MG63 (cell line): ENCODE data around the gene CSNK1E. TPM values are rescaled to one million over a fixed set of nuclear protein-coding genes. Genes with fewer than 3 reads are reported as not detected.

Experiments
- DNase-seq: peaks from one replicate; pipeline ENCODE4 v3.0.0-alpha.2; 2020
- H3K27me3 ChIP-seq: fragments of 250-450 bp; sonication (Bioruptor Pico); 2 replicates; pipeline ENCODE4 v1.5.1; 2020; ENCODE audit warnings: mild to moderate bottlenecking, moderate library complexity
- H3K36me3 ChIP-seq: fragments of 250-450 bp; sonication (Bioruptor Pico); 2 replicates; pipeline ENCODE4 v1.5.1; 2020; ENCODE audit warnings: mild to moderate bottlenecking, moderate library complexity
- H3K4me3 ChIP-seq: fragments of 250-450 bp; sonication (Bioruptor Pico); 2 replicates; pipeline ENCODE4 v1.5.1; 2020; ENCODE audit warnings: mild to moderate bottlenecking, moderate library complexity
- H3K9me3 ChIP-seq: fragments of 250-450 bp; sonication (Bioruptor Pico); 2 replicates; pipeline ENCODE4 v1.5.1; 2020; ENCODE audit warnings: mild to moderate bottlenecking, moderate library complexity
- total RNA-seq: library from RNA; depleted of rRNA; stranded (reverse); fragments of >200 nt; shearing (Covaris generic); gene quantifications from 2 replicates; pipeline ENCODE4 v1.2.3, GENCODE V29; 2014; ENCODE audit warnings: low replicate concordance

CSNK1E gene
- total RNA-seq, 1 experiment from 2014 or later = 75.0 TPM

- Histone ChIP-seq H3K36me3 (peaks cover 91% of the 10 kb centered on the region), H3K27me3 (no peaks in the 10 kb centered on the region), H3K9me3 (no peaks in the 10 kb centered on the region), H3K4me3 (no peak overlapping the region)
- no peak for DNase-seq
These were observed 18.8 kb downstream of the CSNK1E start for GRCh38 chr22:38298312-38299005.

- Histone ChIP-seq H3K4me3 (no peak overlapping the region), H3K9me3 (no peaks in the 10 kb centered on the region), H3K27me3 (no peaks in the 10 kb centered on the region), H3K36me3 (peaks cover 90% of the 10 kb centered on the region)
- peak; percentile 47 for DNase-seq
These were observed 20.9 kb downstream of the CSNK1E start for GRCh38 chr22:38296372-38296771.

GRCh38 chr22:38295863-38296262, 21.4 kb downstream of the CSNK1E start:
- DNase-seq = no peak
- no peak overlapping the region for H3K4me3 ChIP-seq
- H3K9me3 ChIP-seq = no peaks in the 10 kb centered on the region
- peaks cover 92% of the 10 kb centered on the region for H3K36me3 ChIP-seq
- no peaks in the 10 kb centered on the region for H3K27me3 ChIP-seq

GRCh38 chr22:38295339-38295738, 21.9 kb downstream of the CSNK1E start:
- Histone ChIP-seq H3K4me3 (no peak overlapping the region), H3K27me3 (no peaks in the 10 kb centered on the region), H3K9me3 (no peaks in the 10 kb centered on the region), H3K36me3 (peaks cover 88% of the 10 kb centered on the region)
- DNase-seq = no peak

- peaks cover 79% of the 10 kb centered on the region for H3K36me3 ChIP-seq
- H3K27me3 ChIP-seq = no peaks in the 10 kb centered on the region
- H3K9me3 ChIP-seq = no peaks in the 10 kb centered on the region
- H3K4me3 ChIP-seq = no peak overlapping the region
- DNase-seq = no peak
These were observed 23.0 kb downstream of the CSNK1E start for GRCh38 chr22:38294193-38294592.

- Histone ChIP-seq H3K9me3 (no peaks in the 10 kb centered on the region), H3K27me3 (no peaks in the 10 kb centered on the region), H3K36me3 (peaks cover 71% of the 10 kb centered on the region), H3K4me3 (no peak overlapping the region)
- no peak for DNase-seq
These were observed 24.5 kb downstream of the CSNK1E start for GRCh38 chr22:38292694-38293093.

- Histone ChIP-seq H3K36me3 (peaks cover 58% of the 10 kb centered on the region), H3K27me3 (no peaks in the 10 kb centered on the region), H3K9me3 (no peaks in the 10 kb centered on the region), H3K4me3 (no peak overlapping the region)
- no peak for DNase-seq
These were observed 25.9 kb downstream of the CSNK1E start for GRCh38 chr22:38291201-38291777.

GRCh38 chr22:38290347-38290746, 26.9 kb downstream of the CSNK1E start:
- H3K27me3 ChIP-seq = no peaks in the 10 kb centered on the region
- H3K9me3 ChIP-seq = no peaks in the 10 kb centered on the region
- H3K36me3 ChIP-seq = peaks cover 49% of the 10 kb centered on the region
- H3K4me3 ChIP-seq = no peak overlapping the region
- DNase-seq = no peak

- Histone ChIP-seq H3K4me3 (no peak overlapping the region), H3K27me3 (no peaks in the 10 kb centered on the region), H3K9me3 (no peaks in the 10 kb centered on the region), H3K36me3 (peaks cover 43% of the 10 kb centered on the region)
- DNase-seq = no peak
These were observed 27.6 kb downstream of the CSNK1E start for GRCh38 chr22:38289583-38290082.

- H3K36me3 ChIP-seq = peaks cover 19% of the 10 kb centered on the region
- no peaks in the 10 kb centered on the region for H3K27me3 ChIP-seq
- no peaks in the 10 kb centered on the region for H3K9me3 ChIP-seq
- no peak for DNase-seq
- no peak overlapping the region for H3K4me3 ChIP-seq
These were observed 30.1 kb downstream of the CSNK1E start for GRCh38 chr22:38286915-38287669.

GRCh38 chr22:38285018-38285417, 32.2 kb downstream of the CSNK1E start:
- no peaks in the 10 kb centered on the region for H3K27me3 ChIP-seq

GRCh38 chr22:38284042-38284402, 33.2 kb downstream of the CSNK1E start:
- no peak overlapping the region for H3K4me3 ChIP-seq
- DNase-seq = no peak
- H3K9me3 ChIP-seq = no peaks in the 10 kb centered on the region
- H3K27me3 ChIP-seq = no peaks in the 10 kb centered on the region
- H3K36me3 ChIP-seq = peaks cover 6% of the 10 kb centered on the region

More at GRCh38 chr22:38285018-38285417, 32.2 kb downstream of the CSNK1E start:
- Histone ChIP-seq H3K4me3 (no peak overlapping the region), H3K36me3 (peaks cover 6% of the 10 kb centered on the region), H3K9me3 (no peaks in the 10 kb centered on the region)
- no peak for DNase-seq

- DNase-seq = no peak
- Histone ChIP-seq H3K36me3 (no peaks in the 10 kb centered on the region; the same call in none of the 2 replicates), H3K4me3 (no peak overlapping the region), H3K27me3 (no peaks in the 10 kb centered on the region), H3K9me3 (no peaks in the 10 kb centered on the region)
These were observed 34.8 kb downstream of the CSNK1E start for GRCh38 chr22:38282397-38282796.

- Histone ChIP-seq H3K9me3 (no peaks in the 10 kb centered on the region), H3K36me3 (peaks cover 2% of the 10 kb centered on the region), H3K4me3 (no peak overlapping the region), H3K27me3 (no peaks in the 10 kb centered on the region)
- no peak for DNase-seq
These were observed 41.1 kb downstream of the CSNK1E start for GRCh38 chr22:38276166-38276565.

GRCh38 chr22:38273135-38273826, 44.0 kb downstream of the CSNK1E start:
- peaks cover 17% of the 10 kb centered on the region for H3K36me3 ChIP-seq
- DNase-seq = no peak
- no peaks in the 10 kb centered on the region for H3K9me3 ChIP-seq
- H3K4me3 ChIP-seq = peak overlapping the region; percentile 92
- H3K27me3 ChIP-seq = no peaks in the 10 kb centered on the region

GRCh38 chr22:38272373-38273134, 44.7 kb downstream of the CSNK1E start, which contains the start of gene TMEM184B:
TSS of gene TMEM184B (minus strand) at chr22:38273010. CDS start at chr22:38247961, 25,049 bp downstream.
- Histone ChIP-seq H3K27me3 (no peaks in the 10 kb centered on the region), H3K4me3 (peak within 1 kb of the TSS; percentile 92), H3K36me3 (peaks cover 20% of the 10 kb centered on the region), H3K9me3 (no peaks in the 10 kb centered on the region)
- DNase-seq = peak; percentile 70
